GM12878 (cell line): ENCODE data around the gene GSG1L2.

Source experiments
- BRCA1 ChIP-seq: IDR thresholded peaks from 2 replicates; pipeline ENCODE4 v1.6.1; 2011; ENCODE audit warnings: low read depth, low read length, improper control_type of control experiment
- CHD1 ChIP-seq: IDR thresholded peaks from 2 replicates; pipeline ENCODE4 v1.6.1; 2012; ENCODE audit warnings: low read depth, low read length, improper control_type of control experiment
- CTCF ChIP-seq, 3 experiments: IDR thresholded peaks in 2 of 3; conservative IDR thresholded peaks in 1 of 3; 2 replicates each; pipeline ENCODE4 v1.5.1; 2011; ENCODE audit warnings: low read depth in 3 of 3, low read length in 3 of 3, mild to moderate bottlenecking in 3 of 3, control low read depth in 2 of 3, moderate library complexity in 2 of 3, inconsistent platforms in 1 of 3, mixed read lengths in 1 of 3; ENCODE audit not compliant: control insufficient read depth in 2 of 3, insufficient read depth in 1 of 3; ENCODE audit errors: extremely low read depth in 1 of 3
- E2F4 ChIP-seq: IDR thresholded peaks from 2 replicates; pipeline ENCODE4 v1.6.1; 2012; ENCODE audit warnings: low read depth, low read length, improper control_type of control experiment
- GATAD2B ChIP-seq: fragments of 450-650 bp; conservative IDR thresholded peaks from 2 replicates; pipeline ENCODE4 v1.6.1; 2017; ENCODE audit warnings: low read depth, mild to moderate bottlenecking, moderate library complexity
- JUND ChIP-seq: IDR thresholded peaks from 2 replicates; pipeline ENCODE4 v1.6.1; 2012; ENCODE audit warnings: low read depth, mild to moderate bottlenecking, low read length, improper control_type of control experiment, moderate library complexity

GRCh38 chr17:9844153-9844552, 22.3 kb upstream of the GSG1L2 start:
- TF ChIP-seq CHD1: no peak
- TF ChIP-seq JUND: no peak
- no peak for TF ChIP-seq E2F4
- TF ChIP-seq GATAD2B: no peak
- no peak for TF ChIP-seq CTCF (IDR thresholded peaks at IDR 0.05 in 2 of 3, conservative IDR thresholded peaks at IDR 0.05 in 1 of 3; ENCODE audit: control insufficient read depth in 2 of 3, extremely low read depth in 1 of 3, insufficient read depth in 1 of 3, low read depth in 3 of 3, low read length in 3 of 3)
- no peak for TF ChIP-seq BRCA1
